Subcutaneous abdominal adipose tissue (tissue), 5 donors: Measurements from ENCODE around the gene EPS8.

ENCODE experiments used
- H3K27ac ChIP-seq: one replicate; pipeline ENCODE4 v1.7.0; 2013; ENCODE audit warnings: low read depth, mild to moderate bottlenecking, inconsistent platforms, low read length, moderate library complexity
- H3K27me3 ChIP-seq, 5 donors: one replicate each; pipeline ENCODE4 v1.7.0; 2013; ENCODE audit warnings: low read length in 5 of 5, inconsistent platforms in 1 of 5; ENCODE audit not compliant: control insufficient read depth in 5 of 5, insufficient read depth in 4 of 5
- H3K36me3 ChIP-seq, 5 donors: one replicate each; pipeline ENCODE4 v1.7.0; 2013; ENCODE audit warnings: low read length in 5 of 5; ENCODE audit not compliant: control insufficient read depth in 5 of 5, insufficient read depth in 5 of 5
- H3K4me1 ChIP-seq, 5 donors: one replicate each; pipeline ENCODE4 v1.7.0; 2013; ENCODE audit warnings: low read length in 5 of 5, mild to moderate bottlenecking in 3 of 5, moderate library complexity in 1 of 5; ENCODE audit not compliant: control insufficient read depth in 5 of 5, insufficient read depth in 5 of 5
- H3K4me3 ChIP-seq, 5 donors: one replicate each; pipeline ENCODE4 v1.7.0; 2013; ENCODE audit warnings: low read length in 5 of 5, low read depth in 1 of 5
- H3K9ac ChIP-seq, 5 donors: one replicate each; pipeline ENCODE4 v1.7.0; 2013; ENCODE audit warnings: low read length in 5 of 5, mild to moderate bottlenecking in 4 of 5, moderate library complexity in 3 of 5
- H3K9me3 ChIP-seq, 5 donors: one replicate each; pipeline ENCODE4 v1.7.0; 2013; ENCODE audit warnings: low read length in 5 of 5; ENCODE audit not compliant: control insufficient read depth in 5 of 5
- donor health status: healthy.
- donor health status: healthy.
- donor health status: healthy.
- donor health status: healthy.
- donor health status: healthy.

Gene EPS8

GRCh38 chr12:15590180-15590826 lies 198.9 kb downstream of the EPS8 start:
- H3K27ac ChIP-seq, result no peak overlapping the region
- H3K4me1 ChIP-seq, result peaks cover 0 to 9% (median 8%) of the 10 kb centered on the region in 5 donors
- no peaks in the 10 kb centered on the region for H3K9me3 ChIP-seq
- H3K4me3 ChIP-seq, result peak overlapping the region; percentile 43 to 64 (median 54)
- H3K9ac ChIP-seq, result peak overlapping the region in 4 of 5 donors; percentile 18 to 70 (median 54)
- H3K36me3 ChIP-seq, result peaks cover 0 to 3% (median 0%) of the 10 kb centered on the region in 5 donors
- H3K27me3 ChIP-seq, result no peaks in the 10 kb centered on the region

- Histone ChIP-seq H3K36me3 (peaks cover 0 to 3% (median 0%) of the 10 kb centered on the region in 5 donors), H3K4me3 (peak overlapping the region in 1 of 5 donors; percentile 61), H3K9me3 (no peaks in the 10 kb centered on the region), H3K27me3 (no peaks in the 10 kb centered on the region), H3K4me1 (peaks cover 0 to 9% (median 8%) of the 10 kb centered on the region in 5 donors), H3K9ac (peak overlapping the region in 1 of 5 donors; percentile 70), H3K27ac (no peak overlapping the region)
Observed at GRCh38 chr12:15589328-15590032, 199.7 kb downstream of the EPS8 start.

GRCh38 chr12:15584366-15585041 lies 204.7 kb downstream of the EPS8 start:
- Histone ChIP-seq H3K4me1 (no peaks in the 10 kb centered on the region), H3K9ac (no peak overlapping the region), H3K27me3 (no peaks in the 10 kb centered on the region), H3K4me3 (no peak overlapping the region), H3K9me3 (no peaks in the 10 kb centered on the region), H3K36me3 (peaks cover 0 to 3% (median 0%) of the 10 kb centered on the region in 5 donors), H3K27ac (no peak overlapping the region)

- H3K27me3 ChIP-seq, result no peaks in the 10 kb centered on the region
- H3K36me3 ChIP-seq, result peaks cover 0 to 3% (median 0%) of the 10 kb centered on the region in 5 donors
- no peaks in the 10 kb centered on the region for H3K9me3 ChIP-seq
- no peak overlapping the region for H3K4me3 ChIP-seq
- no peaks in the 10 kb centered on the region for H3K4me1 ChIP-seq
- no peak overlapping the region for H3K9ac ChIP-seq
- H3K27ac ChIP-seq, result no peak overlapping the region
Observed at GRCh38 chr12:15583804-15584203, 205.4 kb downstream of the EPS8 start.

GRCh38 chr12:15581006-15581405 lies 208.2 kb downstream of the EPS8 start:
- Histone ChIP-seq H3K36me3 (peaks cover 0 to 2% (median 0%) of the 10 kb centered on the region in 5 donors), H3K9me3 (no peaks in the 10 kb centered on the region), H3K27ac (no peak overlapping the region), H3K4me3 (no peak overlapping the region), H3K9ac (no peak overlapping the region), H3K27me3 (no peaks in the 10 kb centered on the region), H3K4me1 (peaks cover 0 to 2% (median 0%) of the 10 kb centered on the region in 5 donors)

GRCh38 chr12:15580431-15580830 lies 208.8 kb downstream of the EPS8 start:
- H3K9ac ChIP-seq, result no peak overlapping the region
- H3K4me3 ChIP-seq, result no peak overlapping the region
- H3K27ac ChIP-seq, result no peak overlapping the region
- H3K27me3 ChIP-seq, result no peaks in the 10 kb centered on the region
- peaks cover 0 to 2% (median 0%) of the 10 kb centered on the region in 5 donors for H3K4me1 ChIP-seq
- no peaks in the 10 kb centered on the region for H3K9me3 ChIP-seq
- H3K36me3 ChIP-seq, result peaks cover 0 to 2% (median 0%) of the 10 kb centered on the region in 5 donors

- no peak overlapping the region for H3K9ac ChIP-seq
- H3K27ac ChIP-seq, result no peak overlapping the region
- no peaks in the 10 kb centered on the region for H3K27me3 ChIP-seq
- no peaks in the 10 kb centered on the region for H3K9me3 ChIP-seq
- H3K4me3 ChIP-seq, result no peak overlapping the region
- no peaks in the 10 kb centered on the region for H3K36me3 ChIP-seq
- peaks cover 0 to 3% (median under 1%) of the 10 kb centered on the region in 5 donors for H3K4me1 ChIP-seq
Observed at GRCh38 chr12:15575671-15576541, 213.3 kb downstream of the EPS8 start.

GRCh38 chr12:15574353-15574752 lies 214.8 kb downstream of the EPS8 start:
- H3K9ac ChIP-seq, result no peak overlapping the region
- no peaks in the 10 kb centered on the region for H3K36me3 ChIP-seq
- no peaks in the 10 kb centered on the region for H3K9me3 ChIP-seq
- H3K4me1 ChIP-seq, result peaks cover 0 to 7% (median 3%) of the 10 kb centered on the region in 5 donors
- no peak overlapping the region for H3K4me3 ChIP-seq
- H3K27ac ChIP-seq, result no peak overlapping the region
- no peaks in the 10 kb centered on the region for H3K27me3 ChIP-seq
